HUES6 (cell line): ENCODE data around the gene POLR1G.
"Not testable (repeated sequence)": the region's sequence is repeated elsewhere in the genome, so short reads cannot be mapped to it uniquely, and the experiment has no call there.

Source experiments
- H3K27ac ChIP-seq: 2 replicates; pipeline ENCODE4 v1.7.0; 2013; ENCODE audit warnings: low read depth, mild to moderate bottlenecking, low read length, inconsistent platforms
- H3K27me3 ChIP-seq: 2 replicates; pipeline ENCODE4 v1.6.1; 2013; ENCODE audit warnings: low read length; ENCODE audit not compliant: control insufficient read depth, insufficient read depth
- H3K36me3 ChIP-seq: 2 replicates; pipeline ENCODE4 v1.6.1; 2013; ENCODE audit warnings: low read length; ENCODE audit not compliant: control insufficient read depth, insufficient read depth
- H3K4me1 ChIP-seq: 2 replicates; pipeline ENCODE4 v1.6.1; 2013; ENCODE audit warnings: low read length; ENCODE audit not compliant: control insufficient read depth, insufficient read depth
- H3K4me3 ChIP-seq: 2 replicates; pipeline ENCODE4 v1.5.1; 2013; ENCODE audit warnings: low read depth, low read length
- H3K9ac ChIP-seq: one replicate; pipeline ENCODE4 v1.6.1; 2013; ENCODE audit warnings: mild to moderate bottlenecking, low read length
- H3K9me3 ChIP-seq: 2 replicates; pipeline ENCODE4 v1.6.1; 2013; ENCODE audit warnings: low read depth, low read length; ENCODE audit not compliant: control insufficient read depth, insufficient read depth

The POLR1G gene

DNA sequence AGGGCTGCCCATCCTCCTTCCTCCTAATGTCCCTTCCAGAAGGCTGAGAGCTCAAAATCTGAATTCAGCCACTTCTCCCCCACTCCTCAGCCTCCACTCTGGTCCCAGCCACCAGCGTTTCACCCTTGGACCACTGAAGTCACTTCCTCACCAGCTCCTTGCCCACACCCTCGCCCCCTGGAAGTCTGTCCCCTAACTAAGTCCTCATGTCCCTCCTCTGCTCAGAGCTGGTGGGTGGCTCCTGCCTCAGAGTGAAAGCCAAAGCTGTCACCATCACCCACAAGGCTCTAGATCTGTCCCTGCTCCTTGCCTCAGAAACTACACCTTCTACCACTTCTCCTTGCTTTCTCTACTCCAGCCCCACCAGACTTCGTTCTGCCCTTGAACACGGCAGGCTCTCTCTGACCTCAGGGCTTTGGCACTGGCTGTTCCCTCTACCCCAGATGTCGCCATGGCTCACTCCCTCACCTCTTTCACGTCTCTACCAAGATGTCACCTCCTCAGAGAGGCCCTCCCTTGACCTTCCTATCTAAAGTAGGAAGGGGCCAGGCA is 15.6 kb downstream of the POLR1G start:
- peaks cover 34% of the 10 kb centered on the region for H3K36me3 ChIP-seq
- no peak overlapping the region for H3K9ac ChIP-seq
- no peaks in the 10 kb centered on the region for H3K9me3 ChIP-seq
- no peak overlapping the region for H3K4me3 ChIP-seq
- H3K27ac ChIP-seq, result no peak overlapping the region
- no peaks in the 10 kb centered on the region for H3K27me3 ChIP-seq
- H3K4me1 ChIP-seq, result peaks cover 13% of the 10 kb centered on the region; the same call in 1 of the 2 replicates

DNA sequence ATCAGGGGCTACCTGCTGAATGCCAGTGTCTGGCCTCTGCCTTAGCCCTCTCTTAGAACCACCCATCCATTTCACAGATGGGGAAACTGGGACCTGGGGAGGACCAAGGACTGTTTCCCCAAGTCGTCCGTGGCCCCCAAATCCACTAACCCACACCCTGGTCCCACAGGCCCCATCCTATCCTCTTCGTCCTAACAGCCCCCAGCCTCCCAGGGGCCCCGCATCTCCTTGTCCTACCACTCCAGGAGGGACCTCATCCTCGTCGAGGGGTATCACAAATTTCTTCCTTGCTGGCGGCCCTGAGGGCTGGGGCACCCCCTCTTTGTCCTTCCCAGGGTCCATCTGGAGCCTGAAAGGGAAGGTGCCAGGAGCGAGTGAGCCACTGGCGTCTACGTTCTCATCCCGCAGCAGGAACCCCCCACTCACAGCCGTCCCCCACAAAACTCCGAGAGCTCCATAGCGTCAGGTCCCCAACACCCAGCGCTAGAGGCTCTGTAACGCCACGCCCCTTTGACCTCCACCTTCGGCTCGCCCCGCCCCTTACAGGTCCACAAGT is 16.7 kb downstream of the POLR1G start:
- no peaks in the 10 kb centered on the region for H3K27me3 ChIP-seq
- peaks cover 13% of the 10 kb centered on the region; the same call in 1 of the 2 replicates for H3K4me1 ChIP-seq
- no peaks in the 10 kb centered on the region for H3K9me3 ChIP-seq
- H3K4me3 ChIP-seq, result peak overlapping the region; percentile 71
- H3K36me3 ChIP-seq, result peaks cover 24% of the 10 kb centered on the region
- H3K9ac ChIP-seq, result peak overlapping the region; percentile 64
- no peak overlapping the region for H3K27ac ChIP-seq

DNA sequence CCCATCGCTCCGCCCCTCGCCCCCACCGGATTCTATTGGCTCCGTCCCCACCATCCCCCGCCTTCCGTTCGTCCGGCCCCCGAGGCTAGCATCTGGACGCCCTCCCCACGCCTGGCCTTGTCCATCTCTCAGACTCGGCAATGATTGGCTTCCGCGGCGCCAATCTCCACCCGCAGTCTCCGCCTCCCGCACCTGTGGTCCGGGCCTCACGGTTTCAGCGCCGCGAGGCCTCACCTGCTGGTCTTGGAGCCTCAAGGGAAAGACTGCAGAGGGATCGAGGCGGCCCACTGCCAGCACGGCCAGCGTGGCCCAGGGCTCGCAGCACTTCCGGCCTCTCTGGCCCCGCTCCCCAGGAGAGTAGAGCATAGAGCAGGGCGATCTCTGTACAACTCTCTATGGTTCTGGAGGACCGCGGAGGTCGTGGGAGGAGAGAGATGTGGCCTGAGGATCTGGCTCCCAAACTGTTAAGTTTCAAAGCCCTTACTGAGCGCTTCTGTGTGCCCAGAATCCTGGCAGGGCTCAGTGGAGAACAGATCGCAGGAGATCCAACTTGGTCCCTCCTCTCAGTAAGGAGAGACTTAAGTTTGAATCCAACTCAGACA is 17.2 kb downstream of the POLR1G start, which contains the start of gene ERCC1:
TSS of gene ERCC1 (minus strand) at position 329 of the 602 bp plus-strand sequence. CDS start 543 bp downstream, outside the sequence.
- peaks cover 13% of the 10 kb centered on the region; the same call in 1 of the 2 replicates for H3K4me1 ChIP-seq
- H3K27ac ChIP-seq, result peak within 1 kb of the TSS; percentile 64
- H3K9me3 ChIP-seq, result no peaks in the 10 kb centered on the region
- H3K36me3 ChIP-seq, result peaks cover 22% of the 10 kb centered on the region
- peak within 1 kb of the TSS; percentile 71 for H3K4me3 ChIP-seq
- H3K9ac ChIP-seq, result peak within 1 kb of the TSS; percentile 90
- no peaks in the 10 kb centered on the region for H3K27me3 ChIP-seq

DNA sequence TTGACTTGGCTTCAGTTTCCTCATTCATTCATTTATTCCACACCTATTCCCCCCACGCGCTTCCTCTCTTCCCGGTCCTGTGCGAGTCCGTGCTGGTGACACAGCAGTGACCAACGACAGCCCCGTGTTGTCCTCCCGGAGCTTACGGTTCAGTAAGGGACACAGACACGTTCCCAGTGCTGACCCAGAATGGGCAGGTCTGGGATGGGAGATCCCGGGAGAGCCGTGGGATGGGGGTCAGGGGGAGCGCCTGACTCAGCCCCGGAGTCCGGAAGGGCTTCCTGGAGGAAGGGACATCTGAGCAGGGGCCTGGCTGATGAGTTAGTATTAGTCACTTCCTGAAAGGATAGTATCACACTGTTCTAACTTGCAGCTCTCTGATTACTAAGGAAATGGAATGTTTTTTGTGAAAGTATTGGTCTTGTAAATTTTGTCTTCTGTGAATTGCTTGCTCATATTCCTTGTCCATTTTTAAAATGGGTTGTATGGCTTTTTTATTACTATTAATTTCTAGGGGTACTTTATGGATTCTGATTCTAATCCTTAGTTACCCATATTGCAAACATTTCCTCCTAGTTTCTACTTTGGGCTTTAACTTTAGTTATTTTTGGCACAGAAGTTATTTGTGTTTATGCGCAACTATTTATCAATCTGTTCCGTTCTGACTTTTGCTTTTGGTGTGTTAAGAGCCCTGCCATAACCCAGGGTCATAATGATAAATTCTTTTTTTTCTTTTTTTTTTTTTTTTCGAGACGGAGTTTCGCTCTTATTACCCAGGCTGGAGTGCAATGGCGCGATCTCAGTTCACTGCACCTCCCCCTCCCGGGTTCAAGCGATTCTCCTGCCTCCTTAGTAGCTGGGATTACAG is 18.0 kb downstream of the POLR1G start:
- H3K4me1 ChIP-seq, result peaks cover 13% of the 10 kb centered on the region; the same call in 1 of the 2 replicates
- H3K4me3 ChIP-seq, result peak overlapping the region; percentile 71
- no peaks in the 10 kb centered on the region for H3K9me3 ChIP-seq
- peak overlapping the region; percentile 90 for H3K9ac ChIP-seq
- peaks cover 14% of the 10 kb centered on the region for H3K36me3 ChIP-seq
- peak overlapping the region; percentile 64 for H3K27ac ChIP-seq
- H3K27me3 ChIP-seq, result no peaks in the 10 kb centered on the region

DNA sequence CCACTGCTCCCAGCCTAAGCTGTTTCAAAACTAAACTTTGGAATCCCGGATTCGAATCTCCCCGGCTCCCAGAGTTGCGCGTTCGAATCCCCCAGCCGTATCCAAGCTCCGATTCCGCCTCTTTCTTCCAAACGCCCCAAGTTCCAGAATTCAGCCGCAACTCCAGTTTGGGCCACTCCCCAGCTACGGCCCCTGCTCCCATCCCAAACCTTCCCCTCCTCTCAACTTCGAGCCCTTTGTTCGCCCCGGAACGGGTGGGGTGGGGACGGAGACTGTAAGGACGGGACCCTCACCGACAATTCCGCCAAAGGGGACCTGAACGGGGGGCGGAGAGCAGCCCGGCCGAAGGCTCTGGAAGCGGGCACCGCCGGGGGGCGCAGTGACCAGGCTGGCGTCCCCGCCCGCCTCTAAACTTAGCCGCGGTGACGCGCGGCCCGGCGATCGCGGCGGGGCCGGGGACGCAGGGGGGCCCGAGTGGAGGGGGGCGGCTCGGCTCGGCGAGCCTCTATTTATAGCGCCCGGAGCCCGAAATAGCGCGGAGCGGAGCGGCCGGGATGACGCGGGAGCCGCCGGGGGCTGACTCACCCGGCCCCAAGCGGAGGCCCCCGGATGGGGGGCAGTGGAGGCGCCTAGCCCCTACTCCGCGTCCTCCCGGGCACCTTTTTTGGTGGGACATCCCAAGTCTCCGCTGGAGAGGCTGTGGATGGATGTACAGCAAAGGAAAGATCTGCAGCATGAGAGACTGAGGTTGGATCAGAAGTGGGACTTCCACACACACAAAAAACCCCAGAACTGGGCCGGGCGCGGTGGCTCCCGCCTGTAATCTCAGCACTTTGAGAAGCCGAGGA is 22.2 kb downstream of the POLR1G start:
- Histone ChIP-seq H3K4me1 (peaks cover 5% of the 10 kb centered on the region; the same call in 1 of the 2 replicates), H3K27ac (peak overlapping the region; percentile 59; the same call in 1 of the 2 replicates), H3K36me3 (no peaks in the 10 kb centered on the region), H3K9ac (peak overlapping the region; percentile 79), H3K27me3 (no peaks in the 10 kb centered on the region), H3K9me3 (no peaks in the 10 kb centered on the region), H3K4me3 (peak overlapping the region; percentile 84)

DNA sequence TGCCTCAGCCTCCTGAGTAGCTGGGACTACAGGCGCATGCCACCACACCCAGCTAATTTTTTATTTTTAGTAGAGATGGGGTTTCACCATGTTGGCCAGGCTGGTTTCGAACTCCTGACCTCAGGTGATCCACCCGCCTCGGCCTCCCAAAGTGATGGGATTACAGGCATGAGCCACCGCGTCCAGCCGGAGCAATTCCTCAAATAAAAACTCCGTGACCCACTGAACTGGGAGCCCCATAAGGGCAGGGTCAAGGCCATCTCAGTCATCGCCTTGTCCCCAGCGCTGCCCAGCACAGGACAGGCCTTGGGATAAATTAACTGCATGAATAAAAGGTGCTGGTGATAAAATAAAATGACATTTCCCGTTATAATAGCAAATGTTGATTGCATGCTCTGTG is 23.5 kb downstream of the POLR1G start:
- H3K36me3 ChIP-seq, H3K27ac ChIP-seq, H3K27me3 ChIP-seq, H3K9ac ChIP-seq, H3K4me1 ChIP-seq, H3K4me3 ChIP-seq, H3K9me3 ChIP-seq: not testable (repeated sequence)

DNA sequence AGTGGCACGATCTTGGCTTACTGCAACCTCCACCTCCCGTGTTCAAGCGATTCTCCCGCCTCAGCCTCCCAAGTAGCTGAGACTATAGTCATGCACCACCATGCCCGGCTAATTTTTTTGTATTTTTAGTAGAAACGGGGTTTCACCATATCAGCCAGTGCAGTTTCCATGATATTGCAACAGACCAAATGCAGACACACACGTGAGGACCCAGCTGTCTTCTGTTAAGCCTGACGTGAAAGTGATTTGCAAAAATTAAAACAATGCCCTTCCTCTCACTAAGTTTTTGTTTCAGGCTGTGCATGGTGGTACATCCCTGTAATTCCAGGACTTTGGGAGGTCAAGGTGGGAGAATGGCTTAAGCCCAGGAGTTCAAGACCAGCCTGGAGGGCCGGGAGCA is 24.6 kb downstream of the POLR1G start:
- H3K4me1 ChIP-seq, H3K36me3 ChIP-seq, H3K27me3 ChIP-seq, H3K9me3 ChIP-seq, H3K4me3 ChIP-seq, H3K27ac ChIP-seq, H3K9ac ChIP-seq: not testable (repeated sequence)

DNA sequence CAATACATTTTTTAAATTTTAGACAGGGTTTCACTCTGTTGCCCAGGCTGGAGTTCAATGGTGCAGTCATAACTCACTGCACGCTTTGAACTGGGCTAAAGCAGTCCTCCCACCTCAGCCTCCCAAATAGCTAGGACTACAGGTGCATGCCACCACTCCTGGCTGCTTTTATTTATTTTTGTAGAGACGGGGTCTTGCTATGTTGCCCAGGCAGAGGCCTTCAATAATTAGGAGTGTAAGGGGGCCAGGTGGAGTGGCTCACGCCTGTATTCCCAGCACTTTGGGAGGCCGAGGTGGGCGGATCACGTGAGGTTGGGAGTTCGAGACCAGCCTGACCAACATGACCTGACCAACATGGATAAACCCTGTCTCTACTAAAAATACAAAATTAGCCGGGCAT is 26.1 kb downstream of the POLR1G start:
- H3K9me3 ChIP-seq, H3K4me1 ChIP-seq, H3K27me3 ChIP-seq, H3K9ac ChIP-seq, H3K36me3 ChIP-seq, H3K27ac ChIP-seq, H3K4me3 ChIP-seq: not testable (repeated sequence)

DNA sequence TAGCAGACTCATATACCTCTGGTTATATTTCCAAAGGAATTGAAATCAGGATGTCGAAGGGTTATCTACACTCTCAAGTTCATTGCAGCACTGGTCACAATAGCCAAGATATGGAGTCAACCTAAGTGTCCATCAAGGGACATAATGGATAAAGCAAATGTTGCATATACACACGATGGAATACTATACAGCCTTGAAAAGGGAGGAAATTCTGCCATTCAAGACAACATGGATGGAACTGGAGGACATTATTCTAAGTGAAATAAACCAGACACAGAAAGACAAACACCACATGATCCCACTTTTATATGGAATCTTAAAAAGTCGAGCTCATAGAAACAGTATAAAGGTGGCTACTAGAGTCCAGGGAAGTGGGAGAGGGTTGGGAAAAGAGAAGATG is 30.9 kb downstream of the POLR1G start:
- no peaks in the 10 kb centered on the region for H3K36me3 ChIP-seq
- H3K4me1 ChIP-seq, result peaks cover 13% of the 10 kb centered on the region
- H3K27ac ChIP-seq, result no peak overlapping the region
- H3K9me3 ChIP-seq, result no peaks in the 10 kb centered on the region
- H3K4me3 ChIP-seq, result no peak overlapping the region
- H3K9ac ChIP-seq, result no peak overlapping the region
- H3K27me3 ChIP-seq, result no peaks in the 10 kb centered on the region; the same call in 1 of the 2 replicates

DNA sequence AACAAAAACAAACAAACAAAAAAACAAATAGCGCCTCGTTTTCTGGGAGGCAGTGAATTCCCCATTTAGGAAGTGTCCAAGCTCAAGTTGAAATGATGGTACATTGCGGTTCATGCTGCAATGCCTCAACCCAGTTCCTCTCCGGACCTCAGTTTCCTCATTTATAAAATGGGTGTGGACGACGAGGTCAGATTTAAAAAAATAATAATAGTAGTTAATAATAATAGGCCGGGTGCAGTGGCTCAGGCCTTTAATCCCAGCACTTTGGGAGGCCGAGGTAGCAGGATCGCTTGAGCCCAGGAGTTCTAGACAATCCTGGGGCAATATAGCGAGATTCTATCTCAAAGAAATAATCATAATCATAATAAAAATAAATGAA is 32.7 kb downstream of the POLR1G start:
- H3K27me3 ChIP-seq, result no peaks in the 10 kb centered on the region; the same call in 1 of the 2 replicates
- H3K9me3 ChIP-seq, result no peaks in the 10 kb centered on the region
- H3K4me1 ChIP-seq, result peaks cover 20% of the 10 kb centered on the region
- H3K9ac ChIP-seq, result no peak overlapping the region
- H3K36me3 ChIP-seq, result no peaks in the 10 kb centered on the region
- H3K27ac ChIP-seq, result no peak overlapping the region; the same call in 1 of the 2 replicates
- H3K4me3 ChIP-seq, result peak overlapping the region; percentile 77
